ENCODE data around the gene SPOCK1.

The SPOCK1 gene

GRCh38 chr5:137300411-137301240 is 198.5 kb downstream of the SPOCK1 start:
- Mint-ChIP-seq H3K27me3 (ENCODE audit: low read depth, poor library complexity) (peaks cover 11% of the 10 kb centered on the region), H3K9me3 (peaks cover 10% of the 10 kb centered on the region), H3K27ac (no peak overlapping the region), H3K36me3 (ENCODE audit: low read depth) (no peaks in the 10 kb centered on the region), H3K4me3 (no peak overlapping the region), H3K4me1 (peaks cover 12% of the 10 kb centered on the region)
- TF ChIP-seq CTCF (IDR thresholded peaks at IDR 0.05): no peak
- no peak for DNase-seq

DNA sequence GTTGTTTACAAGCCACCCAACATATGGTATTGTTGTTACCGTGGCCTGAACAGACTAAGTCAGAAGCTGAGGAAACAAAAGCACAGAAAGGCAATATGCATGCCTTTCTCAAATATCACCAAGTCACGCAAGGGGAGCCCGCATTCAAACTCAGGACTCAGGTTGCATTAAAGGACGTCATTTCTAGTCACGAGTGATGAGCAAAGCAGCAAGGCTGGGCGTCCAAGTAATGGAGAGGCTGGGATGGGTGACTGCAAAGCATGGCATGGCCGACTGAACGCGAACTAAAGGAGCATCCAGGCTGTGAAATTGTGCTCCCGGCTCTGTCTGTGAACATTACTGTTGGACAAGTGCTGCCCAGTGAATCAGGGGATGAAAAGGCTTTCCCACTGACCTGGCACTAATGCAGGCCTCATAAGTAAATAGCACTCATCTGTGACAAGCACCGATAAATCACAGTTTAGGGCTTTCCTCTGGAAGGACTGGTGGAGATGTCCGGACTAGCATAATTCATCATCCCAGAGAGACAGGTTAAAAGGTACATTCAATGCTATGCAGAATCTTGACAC is 202.8 kb downstream of the SPOCK1 start:
- TF ChIP-seq CTCF (IDR thresholded peaks at IDR 0.05): no peak
- H3K9me3 Mint-ChIP-seq: peaks cover 10% of the 10 kb centered on the region
- H3K27ac Mint-ChIP-seq: peak overlapping the region; percentile 55
- peak; percentile 58 for DNase-seq
- no peaks in the 10 kb centered on the region for H3K36me3 Mint-ChIP-seq (ENCODE audit: low read depth)
- H3K4me1 Mint-ChIP-seq: peaks cover 42% of the 10 kb centered on the region
- H3K27me3 Mint-ChIP-seq (ENCODE audit: low read depth, poor library complexity): no peaks in the 10 kb centered on the region
- H3K4me3 Mint-ChIP-seq: no peak overlapping the region

DNA sequence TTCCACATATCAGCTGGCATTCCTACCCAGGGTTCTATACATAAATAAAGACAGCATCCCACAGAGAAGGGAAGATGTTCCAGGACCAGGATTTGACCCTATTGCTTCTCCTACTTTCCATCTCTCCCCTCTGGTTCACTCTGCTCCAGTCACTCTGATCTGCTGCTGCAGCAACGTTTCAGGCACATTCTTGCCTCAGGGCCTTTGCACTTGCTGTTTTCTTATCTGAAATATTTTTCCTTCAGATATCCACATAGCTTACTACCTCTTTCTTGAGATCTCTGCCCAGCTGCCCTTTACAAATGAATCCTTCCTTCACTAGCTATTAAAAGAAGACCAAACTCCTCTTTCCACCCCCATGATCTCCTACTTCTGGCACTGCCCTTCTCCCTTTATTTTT is 204.5 kb downstream of the SPOCK1 start:
- TF ChIP-seq CTCF (IDR thresholded peaks at IDR 0.05): no peak
- Mint-ChIP-seq H3K27ac (no peak overlapping the region), H3K36me3 (ENCODE audit: low read depth) (no peaks in the 10 kb centered on the region), H3K27me3 (ENCODE audit: low read depth, poor library complexity) (no peaks in the 10 kb centered on the region), H3K4me1 (peaks cover 42% of the 10 kb centered on the region), H3K9me3 (peaks cover under 1% of the 10 kb centered on the region), H3K4me3 (no peak overlapping the region)
- no peak for DNase-seq

- no peak for DNase-seq
- H3K27me3 Mint-ChIP-seq (ENCODE audit: low read depth, poor library complexity): peaks cover 9% of the 10 kb centered on the region
- no peak overlapping the region for H3K27ac Mint-ChIP-seq
- H3K4me1 Mint-ChIP-seq: peaks cover 42% of the 10 kb centered on the region
- H3K9me3 Mint-ChIP-seq: no peaks in the 10 kb centered on the region
- no peak for TF ChIP-seq CTCF (IDR thresholded peaks at IDR 0.05)
- H3K4me3 Mint-ChIP-seq: no peak overlapping the region
- H3K36me3 Mint-ChIP-seq (ENCODE audit: low read depth): no peaks in the 10 kb centered on the region
These were observed 206.6 kb downstream of the SPOCK1 start for GRCh38 chr5:137292461-137293027.

GRCh38 chr5:137291436-137291835 is 207.7 kb downstream of the SPOCK1 start:
- Mint-ChIP-seq H3K36me3 (ENCODE audit: low read depth) (no peaks in the 10 kb centered on the region), H3K27ac (no peak overlapping the region), H3K4me3 (no peak overlapping the region), H3K4me1 (peaks cover 38% of the 10 kb centered on the region), H3K27me3 (ENCODE audit: low read depth, poor library complexity) (peaks cover 15% of the 10 kb centered on the region), H3K9me3 (no peaks in the 10 kb centered on the region)
- no peak for TF ChIP-seq CTCF (IDR thresholded peaks at IDR 0.05)
- DNase-seq: no peak

All from nephron progenitor cell (in vitro differentiated cells).